Thoracic aorta (tissue), 2 donors: ENCODE measurements around the gene GSAP. TPM values are rescaled to one million over a fixed set of nuclear protein-coding genes. Genes with fewer than 3 reads are reported as not detected.
"Not testable (repeated sequence)": the region's sequence is repeated elsewhere in the genome, so short reads cannot be mapped to it uniquely, and the experiment has no call there.

ENCODE experiments used
- ATAC-seq: fragments of 150-250 bp; one replicate; pipeline ENCODE4 v1.8.0; 2017; ENCODE audit warnings: low read depth; ENCODE audit not compliant: insufficient number of reproducible peaks, low FRiP score
- DNase-seq: peaks from one replicate; pipeline ENCODE4 v3.0.0-alpha.2; 2020; ENCODE audit warnings: low spot score
- H3K27ac ChIP-seq, 2 donors: fragments of 200-600 bp; sonication (generic); 1 replicate in 1 of 2; 2 replicates in 1 of 2; pipeline ENCODE4 v1.5.1; 2016; ENCODE audit warnings: mild to moderate bottlenecking in 2 of 2, moderate library complexity in 2 of 2
- H3K27me3 ChIP-seq: fragments of 200-600 bp; sonication (generic); replicated peaks from 2 replicates; pipeline ENCODE4 v1.6.0; 2016; ENCODE audit warnings: mild to moderate bottlenecking; ENCODE audit not compliant: insufficient read depth
- H3K36me3 ChIP-seq: fragments of 200-600 bp; sonication (generic); one replicate; pipeline ENCODE4 v1.5.1; 2016
- H3K4me1 ChIP-seq, 2 donors: fragments of 200-600 bp; sonication (generic); 1 replicate in 1 of 2; 2 replicates in 1 of 2; pipeline versions ENCODE4 v1.5.1 to v1.6.0; 2016; ENCODE audit warnings: low read depth in 2 of 2, mild to moderate bottlenecking in 1 of 2; ENCODE audit not compliant: control insufficient read depth in 1 of 2
- H3K4me3 ChIP-seq: fragments of 200-600 bp; sonication (generic); 2 replicates; pipeline ENCODE4 v1.5.1; 2016; ENCODE audit warnings: mild to moderate bottlenecking
- H3K9me3 ChIP-seq: fragments of 200-600 bp; sonication (generic); 2 replicates; pipeline ENCODE4 v1.5.1; 2016
- total RNA-seq, 2 donors: library from RNA; depleted of rRNA; stranded (reverse); fragments of >200 nt; gene quantifications; one replicate each; pipeline versions ENCODE4 v1.1.0 to v1.2.3, GENCODE V29; 2016
- TF ChIP-seq, protein P1 (sequence below): fragments of 200-600 bp; sonication (generic); IDR thresholded peaks from one replicate; pipeline ENCODE4 v1.5.1; 2019; ENCODE audit warnings: antibody characterized with exemption

The GSAP gene
- total RNA-seq, 2 donors from 2014 or later, result 19.6 to 22.0 TPM

DNA sequence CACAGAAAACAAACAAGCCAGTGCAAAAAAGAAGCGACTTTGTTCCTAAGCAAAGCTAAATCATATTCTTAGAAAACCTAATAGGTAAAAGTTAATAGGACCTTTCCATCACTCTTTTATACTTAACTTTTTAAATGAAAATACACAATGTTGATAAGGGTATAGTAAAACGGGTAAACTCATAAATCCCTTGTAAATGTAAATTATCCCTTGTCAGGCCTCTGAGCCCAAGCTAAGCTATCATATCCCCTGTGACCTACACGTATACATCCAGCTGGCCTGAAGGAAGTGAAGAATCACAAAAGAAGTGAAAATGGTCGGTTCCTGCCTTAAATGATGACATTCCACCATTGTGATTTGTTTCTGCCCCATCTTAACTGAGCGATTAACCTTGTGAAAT lies 76.4 kb downstream of the GSAP start:
- no peak overlapping the region for H3K27ac ChIP-seq
- no peaks in the 10 kb centered on the region for H3K27me3 ChIP-seq
- H3K4me1 ChIP-seq, result peaks cover 12 to 28% of the 10 kb centered on the region in 2 donors
- DNase-seq, result no peak
- TF ChIP-seq, protein P1, sequence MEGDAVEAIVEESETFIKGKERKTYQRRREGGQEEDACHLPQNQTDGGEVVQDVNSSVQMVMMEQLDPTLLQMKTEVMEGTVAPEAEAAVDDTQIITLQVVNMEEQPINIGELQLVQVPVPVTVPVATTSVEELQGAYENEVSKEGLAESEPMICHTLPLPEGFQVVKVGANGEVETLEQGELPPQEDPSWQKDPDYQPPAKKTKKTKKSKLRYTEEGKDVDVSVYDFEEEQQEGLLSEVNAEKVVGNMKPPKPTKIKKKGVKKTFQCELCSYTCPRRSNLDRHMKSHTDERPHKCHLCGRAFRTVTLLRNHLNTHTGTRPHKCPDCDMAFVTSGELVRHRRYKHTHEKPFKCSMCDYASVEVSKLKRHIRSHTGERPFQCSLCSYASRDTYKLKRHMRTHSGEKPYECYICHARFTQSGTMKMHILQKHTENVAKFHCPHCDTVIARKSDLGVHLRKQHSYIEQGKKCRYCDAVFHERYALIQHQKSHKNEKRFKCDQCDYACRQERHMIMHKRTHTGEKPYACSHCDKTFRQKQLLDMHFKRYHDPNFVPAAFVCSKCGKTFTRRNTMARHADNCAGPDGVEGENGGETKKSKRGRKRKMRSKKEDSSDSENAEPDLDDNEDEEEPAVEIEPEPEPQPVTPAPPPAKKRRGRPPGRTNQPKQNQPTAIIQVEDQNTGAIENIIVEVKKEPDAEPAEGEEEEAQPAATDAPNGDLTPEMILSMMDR, result no peak
- no peaks in the 10 kb centered on the region for H3K36me3 ChIP-seq
- no peak for ATAC-seq
- H3K9me3 ChIP-seq, result no peaks in the 10 kb centered on the region
- H3K4me3 ChIP-seq, result no peak overlapping the region

DNA sequence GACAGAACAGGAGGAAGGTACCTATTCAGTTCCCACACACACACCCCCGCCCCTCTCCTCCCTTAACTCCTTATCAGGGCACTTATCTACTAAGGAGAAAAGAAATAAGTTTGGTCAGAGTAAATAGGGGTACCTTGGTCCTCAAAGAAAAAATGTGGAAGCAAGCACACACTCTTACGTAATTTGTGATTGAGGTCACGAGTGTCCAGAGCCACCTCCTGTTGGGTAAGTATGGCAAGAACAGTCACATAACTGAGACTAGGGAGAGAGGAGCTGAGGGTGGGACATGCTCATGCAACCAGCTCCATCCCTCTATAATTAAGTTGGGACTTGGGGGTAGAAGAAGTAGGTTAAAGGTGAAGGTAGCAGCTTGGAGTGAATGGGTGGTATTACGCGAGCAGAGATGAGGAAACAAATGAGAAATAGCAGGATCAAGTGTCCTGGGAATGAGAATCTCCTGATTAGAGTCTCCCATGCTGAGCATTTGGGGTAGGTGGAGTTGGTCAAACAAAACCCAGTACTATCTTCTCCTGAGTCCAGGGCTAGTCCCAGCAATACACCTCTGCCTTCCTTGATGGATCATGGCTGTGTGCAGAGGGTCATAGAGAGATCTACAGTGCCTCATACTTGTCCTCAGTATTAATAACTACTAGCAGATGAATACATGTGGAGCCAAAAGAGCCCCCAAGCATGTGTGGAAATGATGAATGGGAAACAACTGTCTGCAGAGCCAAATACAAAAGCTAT lies 77.1 kb downstream of the GSAP start:
- TF ChIP-seq, protein P1, result no peak
- Histone ChIP-seq H3K36me3 (no peaks in the 10 kb centered on the region), H3K27me3 (no peaks in the 10 kb centered on the region), H3K4me3 (no peak overlapping the region), H3K27ac (no peak overlapping the region), H3K9me3 (no peaks in the 10 kb centered on the region), H3K4me1 (peaks cover 12 to 28% of the 10 kb centered on the region in 2 donors)
- DNase-seq (no peak), ATAC-seq (no peak)

DNA sequence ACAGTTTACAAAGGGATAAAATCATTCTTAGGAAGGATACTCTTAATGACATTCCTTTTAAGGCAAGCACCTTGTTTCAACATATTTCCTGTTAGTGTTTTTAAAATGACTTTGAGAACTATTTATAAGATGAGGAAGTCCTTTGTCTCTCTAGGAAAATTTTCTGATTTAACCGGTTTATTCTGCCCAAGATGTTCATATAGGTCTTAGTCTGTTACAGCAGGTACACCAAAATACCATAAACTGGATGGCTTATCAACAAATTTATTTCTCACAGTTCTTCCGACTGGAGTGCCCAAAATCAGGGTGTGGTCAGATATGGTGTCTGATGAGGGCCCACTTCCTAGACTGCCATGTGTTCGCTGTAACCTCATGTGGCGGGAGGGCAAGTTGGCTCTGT lies 77.9 kb downstream of the GSAP start:
- Histone ChIP-seq H3K9me3 (no peaks in the 10 kb centered on the region), H3K4me1 (peaks cover 12 to 28% of the 10 kb centered on the region in 2 donors), H3K36me3 (no peaks in the 10 kb centered on the region), H3K4me3 (no peak overlapping the region), H3K27me3 (no peaks in the 10 kb centered on the region), H3K27ac (no peak overlapping the region)
- ATAC-seq (no peak), DNase-seq (no peak)
- TF ChIP-seq, protein P1, result no peak

DNA sequence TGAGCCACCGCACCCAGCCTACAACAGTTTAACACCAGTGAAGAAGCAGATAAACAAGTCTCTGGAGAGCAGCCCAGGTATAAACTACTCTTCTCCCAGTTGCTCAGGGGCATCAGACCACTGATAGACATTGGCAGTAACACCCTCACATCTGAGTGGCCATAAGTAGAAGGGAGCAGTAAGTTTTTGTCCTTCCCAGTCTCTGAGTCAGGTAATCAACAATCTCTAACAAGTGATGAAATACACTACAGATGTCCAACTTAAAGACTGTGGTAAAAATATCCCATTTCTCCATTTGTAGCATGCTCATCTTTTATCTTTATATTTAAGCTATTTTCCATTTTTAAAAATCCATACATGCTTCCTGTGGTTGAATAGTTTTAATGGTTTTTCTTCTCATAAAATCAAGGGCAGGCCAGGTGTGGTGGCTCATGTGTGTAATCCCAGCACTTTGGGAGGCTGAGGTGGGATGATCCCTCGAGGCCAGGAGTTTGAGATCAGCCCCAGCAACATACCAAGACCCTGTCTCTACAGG lies 78.6 kb downstream of the GSAP start:
- DNase-seq (no peak), ATAC-seq (no peak)
- no peaks in the 10 kb centered on the region for H3K36me3 ChIP-seq
- H3K4me1 ChIP-seq, result peaks cover 12 to 28% of the 10 kb centered on the region in 2 donors
- H3K4me3 ChIP-seq, result no peak overlapping the region
- TF ChIP-seq, protein P1, result no peak
- H3K27ac ChIP-seq, result no peak overlapping the region
- no peaks in the 10 kb centered on the region for H3K27me3 ChIP-seq
- no peaks in the 10 kb centered on the region for H3K9me3 ChIP-seq

DNA sequence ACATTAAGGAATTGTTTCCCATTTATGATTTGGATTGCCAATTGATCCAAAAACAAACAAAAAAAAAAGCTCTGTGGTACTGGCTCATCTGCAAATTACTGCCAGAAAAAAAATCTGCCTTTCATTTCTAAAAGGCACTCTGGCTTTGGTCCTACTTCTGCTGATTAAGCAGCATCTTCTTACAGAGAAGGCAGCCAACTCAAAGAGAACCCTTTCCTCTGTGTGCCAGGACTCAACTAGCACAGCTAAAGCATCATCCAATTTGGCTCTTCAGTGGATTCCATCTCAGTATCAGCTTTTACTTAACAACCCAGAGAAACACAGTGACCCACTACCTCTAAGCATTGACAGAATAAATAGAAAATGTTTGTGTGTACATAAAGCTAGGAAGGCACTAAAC lies 80.6 kb downstream of the GSAP start:
- no peaks in the 10 kb centered on the region for H3K36me3 ChIP-seq
- TF ChIP-seq, protein P1, result no peak
- ATAC-seq (no peak), DNase-seq (no peak)
- no peaks in the 10 kb centered on the region for H3K9me3 ChIP-seq
- H3K27me3 ChIP-seq, result no peaks in the 10 kb centered on the region
- no peak overlapping the region for H3K4me3 ChIP-seq
- H3K27ac ChIP-seq, result no peak overlapping the region
- H3K4me1 ChIP-seq, result peaks cover 23 to 43% of the 10 kb centered on the region in 2 donors

DNA sequence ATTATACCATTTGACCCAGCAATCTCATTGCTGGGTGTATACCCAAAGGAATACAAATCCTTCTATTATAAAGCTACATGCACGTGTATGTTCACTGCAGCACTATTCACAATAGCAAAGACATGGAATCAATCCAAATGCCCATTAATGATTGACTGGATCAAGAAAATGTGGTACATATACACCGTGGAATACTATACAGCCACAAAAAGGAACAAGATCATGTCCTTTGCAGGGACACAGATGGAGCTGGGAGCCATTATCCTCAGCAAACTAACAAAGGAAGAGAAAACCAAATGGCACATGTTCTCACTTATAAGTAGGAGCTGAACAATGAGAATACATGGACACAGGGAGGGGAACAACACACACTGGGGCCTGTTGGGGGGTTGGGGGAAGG lies 82.1 kb downstream of the GSAP start:
- not testable (repeated sequence) for DNase-seq, H3K27me3 ChIP-seq, H3K4me3 ChIP-seq, H3K9me3 ChIP-seq, H3K27ac ChIP-seq, H3K36me3 ChIP-seq, ATAC-seq
- peaks cover 31 to 58% of the 10 kb centered on the region in 2 donors for H3K4me1 ChIP-seq
